Activated CD4-positive, alpha-beta T cell treated with anti-CD3 and anti-CD28 coated beads, Interleukin-2, Interleukin-4, amounts not matched to agents 100 ng/mL and 50 ng/mL, durations not matched to agents 16 hours and 8 hours (primary cell): ENCODE measurements around the gene GPR143.
A peak's percentile ranks its signal among the peaks of the same experiment; 100 is the strongest.
"Not testable (repeated sequence)": the region's sequence is repeated elsewhere in the genome, so short reads cannot be mapped to it uniquely, and the experiment has no call there.

Experiments
- DNase-seq: peaks from one replicate; pipeline ENCODE4 v3.0.0-alpha.2; 2020; ENCODE audit warnings: low spot score

The GPR143 gene

GRCh38 chrX:9765737-9766097 is at the start of gene GPR143:
GPR143 (minus strand) TSS chrX:9765847; CDS start chrX:9765817, 30 bp downstream.
- no peak for DNase-seq

- not testable (repeated sequence) for DNase-seq
These were observed 45.4 kb upstream of the GPR143 start for GRCh38 chrX:9811086-9811485.

- not testable (repeated sequence) for DNase-seq
These were observed 44.2 kb upstream of the GPR143 start for GRCh38 chrX:9809876-9810275.

- no peak for DNase-seq
These were observed 41.9 kb upstream of the GPR143 start for GRCh38 chrX:9807355-9808182.

- DNase-seq = no peak
These were observed 40.3 kb upstream of the GPR143 start for GRCh38 chrX:9805956-9806355.

- no peak for DNase-seq
These were observed 38.8 kb upstream of the GPR143 start for GRCh38 chrX:9804444-9804843.

GRCh38 chrX:9802737-9803136 is 37.1 kb upstream of the GPR143 start:
- DNase-seq = no peak

- DNase-seq = no peak
These were observed 32.0 kb upstream of the GPR143 start for GRCh38 chrX:9797384-9798360.

GRCh38 chrX:9794495-9794894 is 28.8 kb upstream of the GPR143 start:
- no peak for DNase-seq

GRCh38 chrX:9790866-9791265 is 25.2 kb upstream of the GPR143 start:
- no peak for DNase-seq

GRCh38 chrX:9789555-9789954 is 23.9 kb upstream of the GPR143 start:
- no peak for DNase-seq

GRCh38 chrX:9788911-9789310 is 23.3 kb upstream of the GPR143 start:
- no peak for DNase-seq

- no peak for DNase-seq
These were observed 21.4 kb upstream of the GPR143 start for GRCh38 chrX:9786798-9787635.

GRCh38 chrX:9785944-9786797 is 20.5 kb upstream of the GPR143 start, which contains the start of gene SHROOM2:
SHROOM2 (plus strand) TSS chrX:9786429; CDS start chrX:9786546, 117 bp downstream.
- DNase-seq = no peak

- DNase-seq = no peak
These were observed 19.8 kb upstream of the GPR143 start for GRCh38 chrX:9785254-9785943.

- no peak for DNase-seq
These were observed 18.7 kb upstream of the GPR143 start for GRCh38 chrX:9784332-9784731.

- DNase-seq = no peak
These were observed 16.3 kb upstream of the GPR143 start for GRCh38 chrX:9781941-9782340.

GRCh38 chrX:9775930-9776329 is 10.3 kb upstream of the GPR143 start:
- peak; percentile 15 for DNase-seq

- no peak for DNase-seq
These were observed 7.3 kb upstream of the GPR143 start for GRCh38 chrX:9772943-9773342.

- DNase-seq = no peak
These were observed 4.7 kb upstream of the GPR143 start for GRCh38 chrX:9770319-9770718.
